Fibroblast of upper back skin (primary cell): ENCODE measurements around the gene HDHD3.

ENCODE experiments used
- DNase-seq: peaks from one replicate; pipeline ENCODE4 v3.0.0-alpha.2; 2013

HDHD3 gene

DNA sequence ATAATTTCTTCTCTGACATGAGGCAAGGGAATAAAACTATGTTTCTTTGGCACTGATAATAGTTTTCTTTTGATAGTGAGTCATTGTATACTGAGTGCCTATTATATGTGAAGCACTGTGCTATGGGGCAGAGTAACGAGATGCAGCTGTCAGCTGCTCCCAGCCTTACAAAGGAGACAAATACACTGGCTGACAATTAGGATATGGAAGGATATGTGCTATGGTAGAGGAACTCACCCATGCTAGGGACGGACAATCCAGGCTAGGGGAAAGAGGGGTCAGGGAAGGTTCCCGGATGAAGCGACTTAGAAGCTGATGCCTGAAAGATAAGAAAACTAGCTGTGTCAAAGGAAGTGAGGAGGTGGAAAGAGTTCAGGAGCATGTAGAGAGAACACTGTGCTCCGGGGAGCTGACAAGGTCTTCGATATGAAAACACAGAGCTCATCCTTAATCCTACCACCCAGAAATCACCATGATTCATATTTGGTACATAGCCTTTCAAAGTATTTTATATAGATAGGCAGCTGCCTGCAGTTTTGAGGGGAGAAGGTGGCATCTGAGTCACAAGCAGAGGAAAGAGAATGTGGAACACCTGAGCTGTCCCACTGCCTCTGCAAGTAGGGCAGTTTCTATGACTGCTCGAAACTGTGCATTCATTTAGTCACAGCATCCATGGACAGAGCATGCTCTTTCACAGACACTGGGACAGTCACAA is 15.3 kb downstream of the HDHD3 start:
- peak; percentile 22 for DNase-seq

DNA sequence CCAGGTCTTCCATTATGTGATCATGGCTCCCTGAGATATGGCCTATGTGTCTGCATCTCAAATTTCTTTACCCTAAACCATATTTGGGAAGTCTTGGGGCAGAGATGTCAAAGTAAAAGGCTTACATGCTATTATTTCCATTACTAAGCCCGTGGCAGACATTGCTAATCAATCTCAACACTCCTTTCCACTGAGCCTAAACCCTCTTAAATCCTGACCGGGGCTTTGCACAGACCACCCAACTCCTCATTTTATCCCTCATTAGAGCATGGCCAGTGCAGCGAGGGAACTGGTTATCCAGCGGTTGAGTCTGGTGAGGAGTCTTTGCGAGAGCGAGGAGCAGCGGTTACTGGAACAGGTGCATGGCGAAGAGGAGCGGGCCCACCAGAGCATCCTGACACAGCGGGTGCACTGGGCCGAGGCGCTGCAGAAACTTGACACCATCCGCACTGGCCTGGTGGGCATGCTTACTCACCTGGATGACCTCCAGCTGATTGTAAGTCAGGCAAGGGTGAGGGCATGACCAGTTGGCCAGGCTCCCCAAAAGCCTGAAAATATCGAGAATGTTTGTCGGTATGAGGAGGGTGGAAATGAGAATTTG is 16.4 kb downstream of the HDHD3 start:
- DNase-seq: no peak

DNA sequence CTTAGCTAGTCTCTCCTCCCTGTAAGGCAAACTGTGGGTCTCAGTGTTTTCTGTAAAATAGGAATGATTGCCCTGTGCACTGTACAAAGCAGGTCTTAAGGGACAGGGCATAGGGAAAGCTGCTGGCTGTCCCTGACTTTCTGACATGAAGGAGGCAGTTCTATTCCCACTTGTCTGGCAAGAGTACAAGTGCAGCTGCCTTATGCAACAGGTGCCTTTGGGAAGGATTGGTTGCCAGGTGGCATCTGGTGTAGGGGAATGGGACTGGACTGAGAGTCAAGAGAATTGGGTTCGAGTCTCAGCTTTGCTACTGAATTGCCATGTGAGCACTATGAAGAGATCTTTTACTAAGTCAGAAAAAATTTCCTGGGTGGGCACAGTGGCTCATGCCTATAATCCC is 17.4 kb downstream of the HDHD3 start:
- DNase-seq: no peak

DNA sequence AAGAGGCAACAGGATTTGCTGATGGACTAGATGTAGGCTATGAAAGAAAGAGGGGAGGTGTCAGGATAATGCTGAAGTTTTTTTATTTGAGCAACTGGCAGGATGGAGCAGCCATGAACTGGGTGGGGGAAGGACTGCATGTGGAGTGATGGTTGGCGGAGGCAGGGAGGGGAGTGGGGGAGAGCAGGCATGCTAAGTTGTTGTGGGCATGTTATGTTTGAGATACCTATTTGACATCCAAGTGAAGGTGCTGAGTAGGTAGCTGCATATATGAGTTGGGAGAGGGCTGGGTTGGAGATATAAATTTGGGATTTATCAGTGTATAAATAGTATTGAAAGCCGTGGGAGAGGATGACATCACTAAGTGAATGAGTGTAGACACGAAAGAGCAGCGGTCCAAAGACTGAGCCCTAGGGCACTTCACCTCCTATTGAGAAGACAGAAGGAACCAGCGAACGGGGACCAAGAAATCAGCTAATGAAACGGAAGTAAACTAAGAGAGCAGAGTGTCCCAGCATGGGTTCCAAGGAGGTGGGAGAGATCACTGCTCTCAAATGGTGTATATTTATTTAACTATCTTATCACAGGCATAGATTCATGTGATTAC is 20.0 kb downstream of the HDHD3 start:
- DNase-seq: no peak

DNA sequence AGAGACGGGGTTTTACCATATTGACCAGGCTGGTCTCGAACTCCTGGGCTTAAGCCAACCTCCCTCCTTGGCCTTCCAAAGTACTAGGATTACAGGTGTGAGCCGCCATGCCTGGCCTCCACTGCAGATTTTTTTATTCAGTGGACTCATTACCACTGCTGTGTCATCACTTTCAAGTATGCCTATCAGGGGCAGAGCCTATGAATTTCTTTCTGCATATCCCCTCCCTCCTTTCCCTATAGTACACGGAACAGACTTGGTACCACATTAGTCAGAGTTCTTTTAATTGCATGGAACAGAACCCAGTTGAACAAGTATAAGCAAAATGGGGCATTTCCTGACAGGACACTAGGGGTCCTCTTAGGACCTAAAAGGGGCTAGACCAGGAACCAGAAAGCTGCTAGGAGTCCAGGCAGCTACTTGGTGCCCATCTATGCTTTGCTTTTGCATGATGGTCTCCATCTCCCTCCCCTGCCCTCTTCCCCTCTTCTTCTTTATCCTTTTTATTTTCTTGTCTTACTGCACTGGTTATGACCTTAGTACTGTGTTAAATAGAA is 21.7 kb downstream of the HDHD3 start:
- DNase-seq: no peak

DNA sequence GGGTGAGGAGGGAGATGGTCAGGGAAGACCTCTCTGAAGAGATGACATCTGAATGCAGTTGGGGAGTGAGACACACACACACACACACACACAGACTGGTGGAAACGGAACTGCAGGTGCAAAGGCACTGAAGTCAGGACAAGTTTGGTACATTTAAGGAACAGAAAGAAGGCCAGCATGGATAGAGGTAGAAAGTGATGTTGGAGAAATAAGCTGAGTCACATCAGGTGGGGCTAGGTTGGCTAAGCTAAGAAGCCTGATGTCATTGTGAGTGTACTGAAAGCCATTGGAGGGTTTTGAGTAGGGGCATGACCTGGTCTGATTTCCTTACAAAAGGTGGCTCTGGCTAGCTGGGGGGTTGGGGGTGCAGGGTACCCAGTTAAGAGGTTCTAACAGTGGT is 24.4 kb downstream of the HDHD3 start:
- no peak for DNase-seq

DNA sequence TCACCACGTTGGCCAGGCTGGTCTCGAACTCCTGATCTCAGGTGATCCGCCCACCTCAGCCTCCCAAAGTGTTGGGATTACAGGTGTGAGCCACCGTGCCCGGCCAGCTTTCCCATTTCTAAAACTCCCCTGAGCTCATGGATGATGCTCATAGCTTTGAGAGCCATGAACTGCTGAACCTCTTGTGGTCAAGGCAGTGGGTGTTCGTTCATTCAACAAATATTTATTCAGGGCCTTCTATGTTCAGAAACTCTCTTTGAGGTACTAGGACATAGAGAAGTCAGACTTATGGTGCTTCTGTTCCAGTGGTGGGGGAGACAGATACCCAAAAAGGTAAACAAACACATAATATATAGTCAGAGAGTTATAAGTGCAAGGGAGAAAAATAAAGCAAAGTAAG is 24.8 kb downstream of the HDHD3 start:
- no peak for DNase-seq

DNA sequence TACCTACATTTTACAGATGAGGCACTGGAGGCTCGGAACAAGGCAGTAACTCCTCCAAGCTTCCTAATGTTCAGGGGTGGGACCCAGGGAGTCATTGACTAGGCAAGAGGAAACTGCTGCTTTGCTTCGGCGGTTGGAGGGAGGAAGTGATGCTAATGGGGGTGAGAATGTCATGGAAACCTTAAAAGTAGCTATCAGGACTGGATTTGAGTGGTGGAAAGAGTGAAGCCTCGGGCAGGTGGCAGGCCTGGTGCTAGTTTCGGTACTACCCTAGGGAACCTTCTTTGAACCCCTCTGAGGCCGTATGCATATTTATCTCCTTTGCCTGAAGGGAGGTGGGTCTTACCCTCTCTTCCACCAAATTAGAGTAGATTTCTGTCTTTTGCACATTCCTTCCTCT is 25.8 kb downstream of the HDHD3 start:
- no peak for DNase-seq

DNA sequence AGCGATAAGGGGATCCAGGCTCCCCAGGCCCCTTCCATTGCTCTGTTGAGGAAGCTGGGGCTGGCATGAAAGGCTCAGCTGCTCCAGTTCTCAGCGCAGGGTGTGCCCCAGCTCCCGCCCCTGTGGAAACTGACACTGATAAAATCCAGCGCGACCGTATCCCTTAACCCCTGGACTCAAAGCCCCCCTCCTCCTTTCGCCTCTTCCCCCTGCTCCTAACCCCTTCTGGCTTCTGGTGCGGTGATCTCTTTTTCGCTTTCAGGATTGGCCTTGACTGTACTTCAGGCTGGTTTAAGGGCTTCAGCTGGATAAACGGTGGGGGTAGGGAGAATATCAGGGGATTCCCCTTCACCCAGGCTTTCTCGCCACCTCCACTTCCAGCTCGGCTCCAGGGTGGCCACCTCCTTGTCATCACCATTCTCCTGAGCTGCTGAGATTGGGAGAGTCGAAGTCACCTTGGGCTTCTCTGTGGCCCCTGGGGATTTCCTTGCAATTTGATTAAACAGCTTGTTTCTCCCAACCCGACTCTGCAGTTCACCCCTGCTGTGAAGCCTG is 26.6 kb downstream of the HDHD3 start:
- DNase-seq: no peak

DNA sequence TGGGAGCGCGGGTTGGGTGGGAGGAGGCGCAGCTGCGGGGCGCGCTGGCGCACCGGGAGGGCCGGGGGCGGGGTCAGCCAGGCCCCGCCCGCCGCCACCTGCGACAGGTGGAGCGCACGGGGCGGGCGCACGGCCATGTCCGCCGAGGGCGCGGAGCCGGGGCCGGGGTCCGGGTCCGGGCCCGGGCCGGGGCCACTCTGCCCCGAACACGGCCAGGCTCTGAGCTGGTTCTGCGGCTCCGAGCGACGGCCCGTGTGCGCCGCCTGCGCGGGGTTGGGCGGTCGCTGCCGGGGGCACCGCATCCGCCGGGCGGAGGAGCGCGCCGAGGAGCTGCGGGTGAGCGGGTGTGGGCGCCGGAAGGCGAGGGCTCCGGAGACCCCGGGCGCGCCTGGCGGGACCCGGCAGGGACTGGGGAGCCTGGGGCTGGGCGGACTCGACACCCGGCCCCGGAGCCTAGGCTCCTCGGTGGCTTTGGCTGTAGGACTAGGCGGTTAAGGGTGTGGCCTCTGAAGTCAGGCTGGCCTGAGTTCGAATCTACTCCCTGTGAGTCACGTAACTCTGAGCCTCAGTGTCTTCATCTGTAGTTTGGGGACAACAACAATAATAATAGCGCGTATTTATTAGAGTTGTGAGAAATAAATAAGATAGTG is 27.2 kb downstream of the HDHD3 start, which contains the start of gene BSPRY:
BSPRY (plus strand) TSS at position 97 of the 650 bp plus-strand sequence; CDS start at position 136, 39 bp downstream.
- no peak for DNase-seq

DNA sequence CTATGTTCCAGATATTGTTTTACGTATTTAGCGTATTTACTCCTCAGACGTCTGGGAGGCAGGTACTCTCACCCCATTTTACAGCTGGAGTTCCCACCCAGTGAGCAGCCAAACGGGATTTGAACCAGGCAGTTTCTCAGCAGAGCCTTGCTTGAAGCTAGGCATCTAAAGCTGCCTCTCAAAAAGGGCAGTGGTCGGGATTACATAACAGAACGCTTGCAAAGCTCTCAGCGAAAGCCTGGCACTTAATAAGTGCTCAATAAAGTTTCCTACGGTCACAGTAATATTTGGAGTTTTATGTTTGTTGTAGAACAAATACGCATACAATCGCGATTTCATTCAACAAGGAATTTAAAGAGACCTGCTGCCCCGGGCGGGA is 27.7 kb downstream of the HDHD3 start:
- DNase-seq: no peak

DNA sequence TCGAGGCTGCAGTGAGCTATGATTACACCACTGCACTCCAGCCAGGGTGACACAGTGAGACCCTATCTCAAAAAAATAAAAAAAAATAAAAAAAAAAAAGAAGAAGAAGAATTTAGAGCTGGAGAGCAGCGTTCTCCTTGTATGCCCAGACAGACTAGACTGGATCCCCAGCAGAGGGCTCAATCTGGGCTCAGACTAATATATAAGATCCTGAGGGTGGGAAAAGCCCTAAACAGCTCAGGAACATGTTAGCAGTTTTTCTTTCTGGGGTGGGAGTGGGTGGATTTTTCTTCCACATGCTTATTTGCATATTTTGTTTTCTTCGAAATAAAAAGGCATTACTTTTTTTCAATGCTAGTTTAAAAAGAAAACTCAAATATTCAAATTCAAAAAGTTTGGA is 28.3 kb downstream of the HDHD3 start:
- DNase-seq: no peak

DNA sequence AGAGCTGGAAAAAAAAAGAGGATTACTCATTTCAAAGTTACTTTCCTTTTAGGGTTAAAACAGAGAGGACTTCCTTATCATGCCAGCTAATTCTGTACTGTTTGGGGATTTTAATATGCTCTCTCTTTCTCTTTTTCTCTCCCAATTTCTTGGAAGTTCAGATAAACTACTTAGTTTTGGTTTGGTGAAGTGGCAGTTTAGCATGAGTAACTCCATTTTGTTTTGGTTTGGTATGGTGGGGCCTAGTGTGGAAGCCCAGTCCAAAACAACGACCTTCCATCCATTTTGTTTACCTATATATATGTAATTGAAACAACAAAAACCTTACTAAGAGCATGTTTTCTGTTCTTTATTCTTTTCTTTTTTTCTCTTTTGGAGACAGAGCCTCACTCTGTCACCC is 31.1 kb downstream of the HDHD3 start:
- DNase-seq: no peak

DNA sequence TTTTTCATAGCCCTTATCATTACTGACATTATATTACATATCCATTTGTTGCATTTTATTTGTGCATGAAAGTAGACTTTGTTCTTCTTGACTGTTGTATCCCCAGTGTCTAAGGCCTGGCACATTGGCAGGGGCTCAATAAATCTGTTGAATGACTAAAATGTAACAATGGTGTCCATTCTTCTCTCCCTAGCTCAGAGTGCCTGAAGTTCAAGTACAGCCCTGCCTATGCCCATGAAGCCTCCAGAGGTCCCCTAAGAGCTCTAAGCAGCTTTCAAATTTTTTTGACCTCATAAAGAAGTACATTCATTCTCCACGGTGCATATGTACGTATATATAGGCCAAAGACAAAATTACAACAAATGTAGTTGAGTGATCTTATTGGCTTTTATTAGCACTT is 31.6 kb downstream of the HDHD3 start:
- no peak for DNase-seq

DNA sequence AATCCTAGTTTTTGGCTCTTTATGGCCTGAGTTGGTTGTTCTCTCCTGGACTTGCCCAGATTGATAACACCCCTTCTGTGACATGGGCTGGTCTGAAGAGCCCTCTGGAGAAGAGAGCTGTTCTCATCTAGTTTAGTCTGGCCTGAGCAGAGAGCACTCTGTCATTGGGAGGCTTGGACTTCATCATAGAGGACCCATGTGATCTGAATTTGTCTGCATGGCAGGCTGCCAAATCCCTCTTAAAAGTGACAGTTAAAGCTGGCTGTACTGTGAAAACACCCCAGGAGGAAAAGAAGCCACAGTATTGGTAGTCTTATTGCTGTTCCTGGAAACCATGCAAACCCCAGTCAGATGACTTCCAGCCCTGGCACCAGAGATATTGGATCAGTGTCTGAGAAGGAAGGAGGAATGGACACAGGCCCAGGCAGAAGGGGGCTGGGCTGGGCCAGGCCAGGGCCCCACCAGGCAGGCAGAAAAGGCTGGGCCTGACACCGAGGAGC is 33.0 kb downstream of the HDHD3 start:
- peak; percentile 18 for DNase-seq

DNA sequence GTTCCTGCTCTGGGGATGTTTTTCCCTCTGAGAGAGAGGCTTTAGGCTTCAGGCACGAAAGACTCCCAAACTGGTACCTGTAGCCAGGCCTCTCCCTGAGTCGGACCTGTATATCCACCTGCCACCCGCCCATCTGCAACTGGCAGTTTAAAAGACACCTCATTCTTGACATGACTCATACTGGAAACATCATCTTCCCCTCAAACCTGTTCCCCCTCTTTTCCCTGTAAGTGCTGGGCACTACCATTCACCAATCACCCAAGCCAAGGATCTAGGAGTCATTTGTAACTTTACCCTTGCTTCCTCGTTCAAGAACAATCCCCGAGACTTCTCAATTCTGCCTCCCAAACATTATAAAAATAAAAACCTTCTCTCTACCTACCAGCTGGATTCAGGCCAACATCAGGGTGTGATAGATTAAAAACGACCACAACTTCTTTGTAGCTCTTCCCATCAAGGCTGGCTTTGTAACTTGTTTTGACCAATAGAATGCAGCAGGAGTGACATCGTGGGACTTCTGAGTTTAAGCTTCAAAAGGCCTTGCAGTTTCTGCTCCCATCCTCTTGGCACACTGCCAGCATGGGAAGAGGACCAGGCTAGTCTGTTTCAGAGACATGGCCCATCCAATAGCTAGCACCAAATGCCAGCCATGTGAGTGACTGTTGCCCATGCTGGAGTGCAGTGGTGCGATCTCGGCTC is 34.9 kb downstream of the HDHD3 start:
- DNase-seq: no peak

DNA sequence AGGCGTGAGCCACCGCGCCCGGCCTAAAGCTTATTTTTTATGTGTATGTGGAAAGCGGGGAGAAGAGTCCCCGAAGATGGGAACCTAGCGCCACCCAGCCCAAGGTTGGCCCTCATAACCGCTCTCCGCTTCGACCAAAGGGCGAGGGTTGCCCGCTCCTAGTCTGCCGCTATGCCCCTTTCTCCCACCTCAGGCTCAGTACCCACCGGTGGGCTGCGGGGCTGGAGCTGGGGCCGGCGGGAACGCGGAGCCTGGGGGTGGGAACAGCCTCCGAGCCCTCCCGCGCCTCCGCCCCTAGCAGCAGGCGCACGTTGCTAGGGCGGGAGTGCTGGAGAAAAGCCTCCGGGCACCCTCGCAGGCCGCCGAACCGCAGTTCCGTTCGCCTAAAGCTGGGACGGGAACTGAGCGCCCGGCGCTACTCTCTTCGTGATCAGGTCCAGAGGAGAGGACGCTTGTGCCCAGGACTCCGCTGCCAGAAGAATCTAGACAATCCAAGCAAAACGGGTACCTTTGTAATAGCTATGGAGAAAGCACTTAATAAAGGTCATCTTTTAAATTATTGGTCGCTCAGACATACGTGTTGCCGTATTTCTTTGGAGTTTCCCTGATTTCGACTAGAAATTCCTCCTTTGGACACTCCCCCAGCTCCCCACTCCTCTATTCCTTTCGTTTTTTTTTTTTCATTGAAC is 36.6 kb downstream of the HDHD3 start, which contains the start of gene WDR31:
WDR31 (minus strand) TSS at position 265 of the 689 bp plus-strand sequence. CDS start 8,253 bp downstream, outside the sequence.
- peak; percentile 85 for DNase-seq

DNA sequence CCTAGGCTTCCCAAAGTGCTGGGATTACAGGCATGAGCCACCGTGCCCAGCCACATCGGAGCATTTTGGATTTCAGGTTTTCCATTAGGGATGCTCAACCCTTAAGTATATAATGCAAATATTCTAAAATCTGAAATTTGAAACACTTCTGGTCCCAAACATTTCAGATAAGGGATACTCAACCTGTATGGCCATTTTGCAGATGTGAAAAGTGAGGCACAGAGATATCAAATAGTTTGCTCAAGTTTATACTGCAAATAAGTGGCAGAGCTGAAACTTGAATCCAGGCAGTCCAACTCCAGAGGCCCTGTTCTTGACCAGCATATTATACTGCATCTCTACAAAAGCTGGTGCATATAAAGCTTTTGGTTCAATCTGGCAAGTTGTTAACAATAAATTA is 39.1 kb downstream of the HDHD3 start:
- no peak for DNase-seq

DNA sequence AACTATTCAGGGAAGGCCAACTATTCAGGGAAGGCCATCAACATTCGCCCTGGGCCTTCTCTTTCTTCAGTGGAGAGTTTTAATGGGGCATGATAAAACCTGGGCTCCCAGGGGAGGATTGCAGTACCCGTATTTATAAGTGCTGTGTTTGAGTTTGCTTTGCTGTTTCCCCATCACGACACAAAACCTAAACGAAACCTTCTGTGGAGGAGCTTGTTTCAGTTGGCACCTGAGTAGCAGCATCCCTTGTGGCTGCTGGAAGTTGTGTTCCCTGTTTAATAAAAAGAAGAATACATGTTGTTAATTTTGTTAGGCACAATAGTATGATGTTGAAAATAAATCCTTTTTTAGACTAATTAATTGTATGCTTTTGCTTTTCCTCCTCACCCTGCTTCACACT is 45.0 kb downstream of the HDHD3 start:
- DNase-seq: no peak

DNA sequence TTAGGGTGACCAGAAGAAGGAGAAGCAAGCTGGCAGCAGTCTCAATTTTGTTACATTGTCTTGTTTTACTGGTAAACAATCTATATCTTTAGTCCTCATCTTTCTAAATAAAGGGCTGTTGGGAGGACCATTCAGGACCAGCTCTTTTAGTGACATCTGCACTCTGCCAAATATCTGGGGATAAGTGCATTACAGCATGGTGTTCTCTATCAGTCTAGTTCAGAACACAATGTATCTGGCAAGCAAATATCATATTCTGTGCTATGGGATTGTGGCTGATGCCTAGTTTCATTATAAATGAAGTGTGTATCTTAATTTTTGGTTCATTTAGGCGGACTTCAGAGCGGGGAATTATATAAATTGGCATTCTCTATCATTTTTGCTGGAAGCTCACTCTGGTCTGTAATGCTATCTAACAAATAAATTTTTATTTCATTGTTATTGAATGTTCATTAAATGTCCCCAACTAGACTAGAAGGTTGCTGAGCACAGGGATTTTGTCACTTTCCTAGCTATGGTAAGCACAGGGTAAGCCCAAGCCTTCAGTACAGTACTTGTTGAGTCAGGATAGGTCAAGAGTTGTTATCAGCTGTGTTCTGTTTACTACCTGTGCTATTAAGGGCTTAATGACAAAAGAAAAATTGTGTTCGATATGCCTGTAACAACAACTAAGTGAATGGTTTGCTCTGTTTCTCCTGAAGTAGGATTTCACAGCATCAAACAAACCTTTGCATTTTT is 48.6 kb downstream of the HDHD3 start:
- no peak for DNase-seq

DNA sequence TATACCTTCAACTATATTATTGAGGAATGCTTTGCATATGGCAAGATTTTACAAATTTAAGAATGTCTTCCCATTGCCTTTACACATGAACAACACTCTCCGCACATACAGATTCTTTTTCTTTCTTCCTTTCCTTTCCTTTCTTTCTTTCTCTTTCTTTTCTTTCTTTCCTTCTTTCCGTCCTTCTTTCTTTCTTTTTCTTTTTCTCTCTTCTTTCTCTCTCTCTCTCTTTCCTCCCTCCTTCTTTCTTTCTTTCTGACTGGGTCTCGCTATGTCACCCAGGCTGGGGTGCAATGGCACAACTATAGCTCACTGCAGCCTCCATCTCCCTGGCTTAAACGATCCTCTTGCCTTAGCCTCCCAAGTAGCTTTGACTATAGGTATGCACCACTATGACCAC is 50.6 kb downstream of the HDHD3 start:
- no peak for DNase-seq
